ENCODE measurements around the gene SPG21.

Gene SPG21

GRCh38 chr15:64938192-64938591 lies 51.5 kb downstream of the SPG21 start:
- no peak for DNase-seq (ENCODE audit: low spot score)

GRCh38 chr15:64934023-64934422 lies 55.7 kb downstream of the SPG21 start:
- no peak for DNase-seq (ENCODE audit: low spot score)

GRCh38 chr15:64931381-64931780 lies 58.3 kb downstream of the SPG21 start:
- DNase-seq (ENCODE audit: low spot score): no peak

GRCh38 chr15:64930778-64931371 lies 58.8 kb downstream of the SPG21 start:
- DNase-seq (ENCODE audit: low spot score): no peak

GRCh38 chr15:64930019-64930652 lies 59.6 kb downstream of the SPG21 start:
- no peak for DNase-seq (ENCODE audit: low spot score)

GRCh38 chr15:64928626-64929220 lies 61.0 kb downstream of the SPG21 start:
- DNase-seq (ENCODE audit: low spot score): no peak

- DNase-seq (ENCODE audit: low spot score): no peak
Measured at GRCh38 chr15:64926661-64927060, 63.1 kb downstream of the SPG21 start.

GRCh38 chr15:64925335-64926330 lies 64.1 kb downstream of the SPG21 start:
- DNase-seq (ENCODE audit: low spot score): no peak

GRCh38 chr15:64923546-64923945 lies 66.2 kb downstream of the SPG21 start:
- DNase-seq (ENCODE audit: low spot score): no peak

- no peak for DNase-seq (ENCODE audit: low spot score)
Measured at GRCh38 chr15:64921711-64922110, 68.0 kb downstream of the SPG21 start.

- no peak for DNase-seq (ENCODE audit: low spot score)
Measured at GRCh38 chr15:64919721-64920120, 70.0 kb downstream of the SPG21 start.

GRCh38 chr15:64917211-64917610 lies 72.5 kb downstream of the SPG21 start:
- no peak for DNase-seq (ENCODE audit: low spot score)

GRCh38 chr15:64916365-64916764 lies 73.3 kb downstream of the SPG21 start:
- no peak for DNase-seq (ENCODE audit: low spot score)

- no peak for DNase-seq (ENCODE audit: low spot score)
Measured at GRCh38 chr15:64915518-64916227, 74.0 kb downstream of the SPG21 start.

Measured in hematopoietic multipotent progenitor cell treated with erythropoietin and hydrocortisone succinate and interleukin-3 and kit ligand, for 17 days (in vitro differentiated cells).